ENCODE data around the gene CHRM5. TPM values are rescaled to one million over a fixed set of nuclear protein-coding genes. Genes with fewer than 3 reads are reported as not detected.

The CHRM5 gene
- total and polyA plus RNA-seq, 2 donors (not counting 1 experiment from before 2014, with no cell fraction given), result not detected

- ChIA-PET CTCF (no interaction called here), POLR2A (no interaction called here)
- TF ChIP-seq, protein P1, sequence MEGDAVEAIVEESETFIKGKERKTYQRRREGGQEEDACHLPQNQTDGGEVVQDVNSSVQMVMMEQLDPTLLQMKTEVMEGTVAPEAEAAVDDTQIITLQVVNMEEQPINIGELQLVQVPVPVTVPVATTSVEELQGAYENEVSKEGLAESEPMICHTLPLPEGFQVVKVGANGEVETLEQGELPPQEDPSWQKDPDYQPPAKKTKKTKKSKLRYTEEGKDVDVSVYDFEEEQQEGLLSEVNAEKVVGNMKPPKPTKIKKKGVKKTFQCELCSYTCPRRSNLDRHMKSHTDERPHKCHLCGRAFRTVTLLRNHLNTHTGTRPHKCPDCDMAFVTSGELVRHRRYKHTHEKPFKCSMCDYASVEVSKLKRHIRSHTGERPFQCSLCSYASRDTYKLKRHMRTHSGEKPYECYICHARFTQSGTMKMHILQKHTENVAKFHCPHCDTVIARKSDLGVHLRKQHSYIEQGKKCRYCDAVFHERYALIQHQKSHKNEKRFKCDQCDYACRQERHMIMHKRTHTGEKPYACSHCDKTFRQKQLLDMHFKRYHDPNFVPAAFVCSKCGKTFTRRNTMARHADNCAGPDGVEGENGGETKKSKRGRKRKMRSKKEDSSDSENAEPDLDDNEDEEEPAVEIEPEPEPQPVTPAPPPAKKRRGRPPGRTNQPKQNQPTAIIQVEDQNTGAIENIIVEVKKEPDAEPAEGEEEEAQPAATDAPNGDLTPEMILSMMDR (IDR thresholded peaks at IDR 0.05), result no peak
- no peak for TF ChIP-seq EZH2 (IDR thresholded peaks at IDR 0.05; ENCODE audit: borderline replicate concordance, insufficient read depth, low read depth, low read length, poor library complexity, severe bottlenecking)
- Histone ChIP-seq H3K4me1 (ENCODE audit: control insufficient read depth in 2 of 2, insufficient read depth in 2 of 2, low read length in 2 of 2) (no peaks in the 10 kb centered on the region), H4K20me1 (ENCODE audit: control insufficient read depth, insufficient read depth, low read length, poor library complexity, severe bottlenecking) (no peaks in the 10 kb centered on the region), H3K27ac (ENCODE audit: low read length in 2 of 2) (no peak overlapping the region), H3K9me3 (ENCODE audit: control extremely low read depth in 1 of 3, control insufficient read depth in 2 of 3, insufficient read depth in 1 of 3, low read length in 2 of 3) (peaks cover 0 to 1% (median 0%) of the 10 kb centered on the region in 3 donors), H3K4me2 (replicated peaks; ENCODE audit: low read depth, low read length, poor library complexity, severe bottlenecking) (no peak overlapping the region), H3K36me3 (replicated peaks in 1 of 2; ENCODE audit: control extremely low read depth in 1 of 2, control insufficient read depth in 1 of 2, extremely low read depth in 1 of 2, insufficient read depth in 2 of 2, low read length in 1 of 2) (no peaks in the 10 kb centered on the region), H3K79me2 (ENCODE audit: control insufficient read depth, insufficient read depth, low read length) (no peaks in the 10 kb centered on the region), H2AFZ (ENCODE audit: insufficient read depth, low read depth, low read length, poor library complexity, severe bottlenecking) (no peak overlapping the region), H3K27me3 (replicated peaks in 1 of 4; ENCODE audit: control extremely low read depth in 1 of 4, control insufficient read depth in 3 of 4, insufficient read depth in 4 of 4, low read length in 3 of 4) (no peaks in the 10 kb centered on the region), H3K4me3 (ENCODE audit: control extremely low read depth in 1 of 5, extremely low read depth in 1 of 5, insufficient read depth in 1 of 5, low read depth in 2 of 5, low read length in 4 of 5) (no peak overlapping the region), H3K9ac (ENCODE audit: low read length) (no peak overlapping the region)
- Mint-ChIP-seq H3K9me3 (ENCODE audit: insufficient read depth) (peaks cover 2% of the 10 kb centered on the region), H3K27me3 (no peaks in the 10 kb centered on the region), H3K4me1 (no peaks in the 10 kb centered on the region), H3K27ac (no peak overlapping the region), H3K4me3 (no peak overlapping the region)
- intact Hi-C loops (cut with micrococcal nuclease), result no loop called here
- no peak for ATAC-seq (ENCODE audit: low read depth)
- WGBS (ENCODE audit: insufficient coverage), result 98% methylated on average over 4 of the region's 10 CpGs
- no peak for DNase-seq
Measured at GRCh38 chr15:33955945-33956344, 12.4 kb upstream of the CHRM5 start.

- no peak overlapping the region for H3K4me2 ChIP-seq (replicated peaks; ENCODE audit: low read depth, low read length, poor library complexity, severe bottlenecking)
- ChIA-PET CTCF (no interaction called here), POLR2A (no interaction called here)
- no peaks in the 10 kb centered on the region for H3K79me2 ChIP-seq (ENCODE audit: control insufficient read depth, insufficient read depth, low read length)
- no peak for DNase-seq
- H3K36me3 ChIP-seq (replicated peaks in 1 of 2; ENCODE audit: control extremely low read depth in 1 of 2, control insufficient read depth in 1 of 2, extremely low read depth in 1 of 2, insufficient read depth in 2 of 2, low read length in 1 of 2), result no peaks in the 10 kb centered on the region
- Mint-ChIP-seq H3K4me3 (no peak overlapping the region), H3K9me3 (ENCODE audit: insufficient read depth) (peaks cover 2% of the 10 kb centered on the region), H3K27ac (no peak overlapping the region), H3K27me3 (no peaks in the 10 kb centered on the region), H3K4me1 (no peaks in the 10 kb centered on the region)
- ATAC-seq (ENCODE audit: low read depth), result no peak
- H3K27ac ChIP-seq (ENCODE audit: low read length in 2 of 2), result no peak overlapping the region
- no peak for TF ChIP-seq EZH2 (IDR thresholded peaks at IDR 0.05; ENCODE audit: borderline replicate concordance, insufficient read depth, low read depth, low read length, poor library complexity, severe bottlenecking)
- TF ChIP-seq, protein P1 (IDR thresholded peaks at IDR 0.05), result no peak
- H4K20me1 ChIP-seq (ENCODE audit: control insufficient read depth, insufficient read depth, low read length, poor library complexity, severe bottlenecking), result no peaks in the 10 kb centered on the region
- no peaks in the 10 kb centered on the region for H3K27me3 ChIP-seq (replicated peaks in 1 of 4; ENCODE audit: control extremely low read depth in 1 of 4, control insufficient read depth in 3 of 4, insufficient read depth in 4 of 4, low read length in 3 of 4)
- H3K9me3 ChIP-seq (ENCODE audit: control extremely low read depth in 1 of 3, control insufficient read depth in 2 of 3, insufficient read depth in 1 of 3, low read length in 2 of 3), result peaks cover 0 to 1% (median 0%) of the 10 kb centered on the region in 3 donors
- no peaks in the 10 kb centered on the region for H3K4me1 ChIP-seq (ENCODE audit: control insufficient read depth in 2 of 2, insufficient read depth in 2 of 2, low read length in 2 of 2)
- H3K9ac ChIP-seq (ENCODE audit: low read length), result no peak overlapping the region
- no peak overlapping the region for H2AFZ ChIP-seq (ENCODE audit: insufficient read depth, low read depth, low read length, poor library complexity, severe bottlenecking)
- no peak overlapping the region for H3K4me3 ChIP-seq (ENCODE audit: control extremely low read depth in 1 of 5, extremely low read depth in 1 of 5, insufficient read depth in 1 of 5, low read depth in 2 of 5, low read length in 4 of 5)
- intact Hi-C loops (cut with micrococcal nuclease), result no loop called here
- WGBS (ENCODE audit: insufficient coverage), result no CpG with 5 or more reads among the region's 1 CpG
Measured at GRCh38 chr15:33956397-33956796, 11.9 kb upstream of the CHRM5 start.

All from B cell (primary cell).